Glutamatergic neuron (in vitro differentiated cells): ENCODE measurements around the gene CREB3. TPM values are rescaled to one million over a fixed set of nuclear protein-coding genes. Genes with fewer than 3 reads are reported as not detected.

ENCODE experiments used
- DNase-seq: peaks from one replicate; pipeline ENCODE4 v3.0.0; 2022
- H3K27ac Mint-ChIP-seq: one replicate; pipeline ENCODE4 v1.8.0; 2020; ENCODE audit warnings: mild to moderate bottlenecking, mixed read lengths, inconsistent platforms; ENCODE audit not compliant: unreplicated experiment
- H3K27me3 Mint-ChIP-seq: one replicate; pipeline ENCODE4 v1.8.0; 2020; ENCODE audit warnings: mild to moderate bottlenecking, moderate library complexity, mixed read lengths, inconsistent platforms; ENCODE audit not compliant: unreplicated experiment
- H3K36me3 Mint-ChIP-seq: one replicate; pipeline ENCODE4 v1.8.0; 2020; ENCODE audit warnings: mild to moderate bottlenecking, mixed read lengths, inconsistent platforms; ENCODE audit not compliant: unreplicated experiment
- H3K4me1 Mint-ChIP-seq: one replicate; pipeline ENCODE4 v1.8.0; 2020; ENCODE audit warnings: mild to moderate bottlenecking, low read depth, mixed read lengths, inconsistent platforms; ENCODE audit not compliant: unreplicated experiment
- H3K4me3 Mint-ChIP-seq: one replicate; pipeline ENCODE4 v1.8.0; 2020; ENCODE audit warnings: mild to moderate bottlenecking, mixed read lengths, inconsistent platforms; ENCODE audit not compliant: unreplicated experiment
- H3K9me3 Mint-ChIP-seq: one replicate; pipeline ENCODE4 v1.8.0; 2020; ENCODE audit warnings: mild to moderate bottlenecking, moderate library complexity, mixed read lengths, inconsistent platforms; ENCODE audit not compliant: unreplicated experiment
- CTCF ChIP-seq: fragments of 200-600 bp; sonication (generic); IDR thresholded peaks from one replicate; pipeline ENCODE4 v1.5.0; 2021; ENCODE audit not compliant: partially characterized antibody, unreplicated experiment
- long read RNA-seq: library from polyadenylated mRNA; unstranded; transcript quantifications from one replicate; pipeline ENCODE4 v2.0.0, GENCODE V29; 2020; ENCODE audit not compliant: unreplicated experiment
- total RNA-seq: library from RNA; stranded (reverse); fragmentation: NEBNext Ultra II Directional; extraction: Animal tissue kit (Norgen Biotek cat#: 25700); gene quantifications from one replicate; pipeline ENCODE4 v1.2.1, GENCODE V29; 2021; ENCODE audit not compliant: unreplicated experiment

Gene CREB3
- 32.0 TPM for total RNA-seq
- long read RNA-seq, transcript CREB3-201 (9 exons, 1,832 nt): major isoform, 57 of 64 reads
- long read RNA-seq, partial matches to known transcripts: 3 of 64 reads
- long read RNA-seq, other reads (novel, unspliced or antisense): 4 of 64 reads

GRCh38 chr9:35732185-35732799, at the start of gene CREB3, which contains the start of gene TLN1:
Gene CREB3, plus strand, starts transcription at chr9:35732666. Its CDS starts 107 bp downstream, at chr9:35732773.
Gene TLN1, minus strand, starts transcription at chr9:35732195. Its CDS starts 6,501 bp downstream, at chr9:35725694.
- Mint-ChIP-seq H3K36me3 (no peaks in the 10 kb centered on the region), H3K27me3 (peaks cover 2% of the 10 kb centered on the region), H3K4me3 (peak within 1 kb of the TSS; percentile 97), H3K9me3 (peaks cover 4% of the 10 kb centered on the region), H3K27ac (peak within 1 kb of the TSS; percentile 89), H3K4me1 (peaks cover 7% of the 10 kb centered on the region)
- no peak for TF ChIP-seq CTCF
- peak; percentile 97 for DNase-seq

- no peak for TF ChIP-seq CTCF
- DNase-seq: no peak
- no peak overlapping the region for H3K4me3 Mint-ChIP-seq
- H3K4me1 Mint-ChIP-seq: peaks cover 21% of the 10 kb centered on the region
- H3K36me3 Mint-ChIP-seq: no peaks in the 10 kb centered on the region
- H3K27ac Mint-ChIP-seq: peak overlapping the region; percentile 8
- peaks cover 9% of the 10 kb centered on the region for H3K9me3 Mint-ChIP-seq
- H3K27me3 Mint-ChIP-seq: peaks cover 10% of the 10 kb centered on the region
Measured at GRCh38 chr9:35683323-35683722, 49.1 kb upstream of the CREB3 start.

DNA sequence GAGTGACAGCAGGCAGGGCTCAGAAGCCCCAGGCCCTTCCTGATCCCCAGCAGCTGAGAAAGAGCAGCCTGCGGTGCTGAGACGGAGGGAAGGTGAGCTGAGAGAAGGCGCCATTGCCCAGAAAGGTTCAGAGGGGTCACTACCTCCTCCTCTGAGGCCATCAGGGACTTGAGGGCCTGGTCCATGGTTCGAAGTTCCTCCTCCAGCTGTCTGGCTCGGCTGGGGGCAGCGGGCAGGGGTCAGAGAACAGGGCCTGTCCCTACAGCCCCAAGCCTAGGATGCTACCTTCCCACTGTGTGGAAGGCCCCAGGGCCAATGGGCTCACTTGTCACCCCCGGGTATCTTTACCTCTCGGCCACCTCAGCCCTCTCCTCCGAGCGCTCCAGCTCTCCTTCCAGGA, 47.5 kb upstream of the CREB3 start:
- H3K9me3 Mint-ChIP-seq: peaks cover 12% of the 10 kb centered on the region
- TF ChIP-seq CTCF: no peak

GRCh38 chr9:35685506-35685905, 47.0 kb upstream of the CREB3 start:
- H3K4me3 Mint-ChIP-seq: no peak overlapping the region
- TF ChIP-seq CTCF: no peak
- H3K36me3 Mint-ChIP-seq: no peaks in the 10 kb centered on the region
- H3K27ac Mint-ChIP-seq: no peak overlapping the region
- H3K4me1 Mint-ChIP-seq: peaks cover 30% of the 10 kb centered on the region
- peaks cover 12% of the 10 kb centered on the region for H3K9me3 Mint-ChIP-seq
- H3K27me3 Mint-ChIP-seq: peaks cover 10% of the 10 kb centered on the region
- DNase-seq: no peak

More for the DNA sequence above, 47.5 kb upstream of the CREB3 start:
- H3K27ac Mint-ChIP-seq: no peak overlapping the region
- peaks cover 30% of the 10 kb centered on the region for H3K4me1 Mint-ChIP-seq
- H3K36me3 Mint-ChIP-seq: no peaks in the 10 kb centered on the region
- no peak overlapping the region for H3K4me3 Mint-ChIP-seq
- peaks cover 10% of the 10 kb centered on the region for H3K27me3 Mint-ChIP-seq
- no peak for DNase-seq
